Liver (tissue), 9 donors: ENCODE results near the gene SMAD9. TPM values are rescaled to one million over a fixed set of nuclear protein-coding genes. Genes with fewer than 3 reads are reported as not detected.

ENCODE experiments used
- DNase-seq: peaks from one replicate; pipeline ENCODE4 v3.0.0-alpha.2; 2017; ENCODE audit warnings: low spot score
- H3K27ac ChIP-seq, 2 donors: one replicate each; pipeline ENCODE4 v1.7.0; 2013; ENCODE audit warnings: inconsistent platforms in 2 of 2, low read length in 2 of 2, control low read depth in 1 of 2, low read depth in 1 of 2, mild to moderate bottlenecking in 1 of 2
- H3K27me3 ChIP-seq, 4 donors: one replicate each; pipeline versions ENCODE4 v1.6.1 to v1.7.0; 2013; ENCODE audit warnings: low read length in 3 of 4, inconsistent platforms in 1 of 4, mild to moderate bottlenecking in 1 of 4, moderate library complexity in 1 of 4; ENCODE audit not compliant: control insufficient read depth in 4 of 4, insufficient read depth in 4 of 4
- H3K36me3 ChIP-seq, 4 donors: one replicate each; pipeline versions ENCODE4 v1.6.1 to v1.7.0; 2013; ENCODE audit warnings: low read length in 3 of 4, mild to moderate bottlenecking in 3 of 4, low read depth in 1 of 4, moderate library complexity in 1 of 4; ENCODE audit not compliant: control insufficient read depth in 4 of 4, insufficient read depth in 3 of 4
- H3K4me1 ChIP-seq, 4 donors: one replicate each; pipeline versions ENCODE4 v1.6.1 to v1.7.0; 2013; ENCODE audit warnings: low read length in 3 of 4, mild to moderate bottlenecking in 3 of 4, moderate library complexity in 1 of 4; ENCODE audit not compliant: control insufficient read depth in 4 of 4, insufficient read depth in 4 of 4
- H3K4me3 ChIP-seq, 3 donors: one replicate each; pipeline versions ENCODE4 v1.6.1 to v1.7.0; 2013; ENCODE audit warnings: low read length in 3 of 3, control low read depth in 1 of 3, low read depth in 1 of 3, mild to moderate bottlenecking in 1 of 3
- H3K9ac ChIP-seq, 2 donors: one replicate each; pipeline ENCODE4 v1.7.0; 2013; ENCODE audit warnings: low read length in 2 of 2, mild to moderate bottlenecking in 2 of 2, moderate library complexity in 2 of 2, control low read depth in 1 of 2, low read depth in 1 of 2
- H3K9me3 ChIP-seq, 4 donors: one replicate each; pipeline versions ENCODE4 v1.6.1 to v1.7.0; 2013; ENCODE audit warnings: low read length in 3 of 4; ENCODE audit not compliant: control insufficient read depth in 4 of 4
- ATF3 ChIP-seq: IDR thresholded peaks from 2 replicates; pipeline ENCODE4 v1.6.1; 2016; ENCODE audit warnings: antibody characterized with exemption
- CTCF ChIP-seq: fragments of 150-350 bp; IDR thresholded peaks from 2 replicates; pipeline ENCODE4 v1.5.1; 2017; ENCODE audit warnings: improper control_type of control experiment, low read depth, low read length; ENCODE audit not compliant: missing input control
- EGR1 ChIP-seq, 2 donors: IDR thresholded peaks; 2 replicates each; pipeline ENCODE4 v1.6.1; 2016 to 2018; ENCODE audit warnings: antibody characterized with exemption in 2 of 2, low read depth in 2 of 2
- GABPA ChIP-seq, 2 donors: IDR thresholded peaks in 1 of 2; conservative IDR thresholded peaks in 1 of 2; 2 replicates each; pipeline ENCODE4 v1.6.1; 2016; ENCODE audit warnings: antibody characterized with exemption in 2 of 2, mild to moderate bottlenecking in 1 of 2, moderate library complexity in 1 of 2
- HNF4G ChIP-seq: IDR thresholded peaks from 2 replicates; pipeline ENCODE4 v1.6.1; 2016; ENCODE audit warnings: antibody characterized with exemption
- JUND ChIP-seq, 2 donors: IDR thresholded peaks; 2 replicates each; pipeline ENCODE4 v1.6.1; 2016; ENCODE audit warnings: antibody characterized with exemption in 2 of 2
- MAX ChIP-seq: IDR thresholded peaks from 2 replicates; pipeline ENCODE4 v1.6.1; 2016; ENCODE audit warnings: antibody characterized with exemption
- NR2F2 ChIP-seq: IDR thresholded peaks from 2 replicates; pipeline ENCODE4 v1.6.1; 2016; ENCODE audit warnings: antibody characterized with exemption
- REST ChIP-seq: IDR thresholded peaks from 2 replicates; pipeline ENCODE4 v1.6.1; 2016; ENCODE audit warnings: antibody characterized with exemption, mild to moderate bottlenecking
- RXRA ChIP-seq, 2 donors: IDR thresholded peaks; 2 replicates each; pipeline ENCODE4 v1.6.1; 2017 to 2018; ENCODE audit warnings: antibody characterized with exemption in 2 of 2, mild to moderate bottlenecking in 1 of 2
- SP1 ChIP-seq: IDR thresholded peaks from 2 replicates; pipeline ENCODE4 v1.6.1; 2018; ENCODE audit warnings: antibody characterized with exemption, mild to moderate bottlenecking
- ZBTB33 ChIP-seq: IDR thresholded peaks from 2 replicates; pipeline ENCODE4 v1.6.1; 2016; ENCODE audit warnings: antibody characterized with exemption
- WGBS: extraction: QIAGEN DNeasy Blood & Tissue Kit; methylation state at CpG from one replicate; pipeline ENCODE4 v1.1.7; 2013; 5-methylcytosine and 5-hydroxymethylcytosine counted together
- polyA plus RNA-seq, 2 donors: library from polyadenylated mRNA; stranded (reverse) in 1 of 2; unstranded in 1 of 2; fragments of 200-250 nt in 1 of 2; fragments of >200 nt in 1 of 2; fragmentation: Nextera tagmentation in 1 of 2; extraction: Ambion mirVana in 1 of 2; gene quantifications; one replicate each; pipeline versions ENCODE4 v1.2.1 to v1.2.3, GENCODE V29; 2013 to 2015
- total RNA-seq, 2 donors: library from RNA; depleted of rRNA; stranded (reverse); fragments of >200 nt; gene quantifications; one replicate each; pipeline ENCODE4 v1.2.3, GENCODE V29; 2014
- donor health status: healthy.
- donor health status: healthy.
- donor health status: healthy.
- donor health status: healthy.
- donor health status: healthy.

The SMAD9 gene
- total and polyA plus RNA-seq, 4 donors: 0.51 to 1.3 (median 0.95) TPM

GRCh38 chr13:36887758-36888521 is 32.1 kb downstream of the SMAD9 start:
- no peak overlapping the region for H3K27ac ChIP-seq
- no peaks in the 10 kb centered on the region for H3K9me3 ChIP-seq
- no peak overlapping the region for H3K9ac ChIP-seq
- 67% methylated on average over 9 of the region's 9 CpGs for WGBS
- H3K4me3 ChIP-seq: no peak overlapping the region
- no peak for DNase-seq
- H3K36me3 ChIP-seq: no peaks in the 10 kb centered on the region
- no peaks in the 10 kb centered on the region for H3K27me3 ChIP-seq
- H3K4me1 ChIP-seq: no peaks in the 10 kb centered on the region
- TF ChIP-seq RXRA (IDR thresholded peaks at IDR 0.05) (no peak), MAX (no peak), SP1 (no peak), NR2F2 (no peak), ZBTB33 (no peak), CTCF (no peak), HNF4G (no peak), REST (no peak), GABPA (IDR thresholded peaks at IDR 0.05 in 1 of 2, conservative IDR thresholded peaks at IDR 0.05 in 1 of 2) (no peak)

GRCh38 chr13:36885901-36886300 is 34.1 kb downstream of the SMAD9 start:
- DNase-seq: no peak
- H3K27ac ChIP-seq: no peak overlapping the region
- H3K4me3 ChIP-seq: no peak overlapping the region
- H3K9ac ChIP-seq: no peak overlapping the region
- TF ChIP-seq EGR1 (IDR thresholded peaks at IDR 0.05; ENCODE audit: low read depth in 2 of 2): no peak
- TF ChIP-seq RXRA (IDR thresholded peaks at IDR 0.05): no peak
- no peak for TF ChIP-seq JUND (IDR thresholded peaks at IDR 0.05)
- TF ChIP-seq NR2F2: no peak
- TF ChIP-seq SP1: no peak
- no peak for TF ChIP-seq GABPA (IDR thresholded peaks at IDR 0.05 in 1 of 2, conservative IDR thresholded peaks at IDR 0.05 in 1 of 2)
- TF ChIP-seq ATF3: no peak
- TF ChIP-seq HNF4G: no peak
- 85% methylated on average over 6 of the region's 6 CpGs for whole genome bisulfite sequencing
- H3K4me1 ChIP-seq: no peaks in the 10 kb centered on the region
- no peaks in the 10 kb centered on the region for H3K9me3 ChIP-seq
- H3K27me3 ChIP-seq: no peaks in the 10 kb centered on the region
- H3K36me3 ChIP-seq: no peaks in the 10 kb centered on the region
